GM12875 (cell line): ENCODE measurements around the gene LGR5.

Experiments
- H3K4me3 ChIP-seq: one replicate; pipeline ENCODE4 v1.5.1; 2011; ENCODE audit warnings: low read depth, low read length, control low read depth
- TF ChIP-seq, protein P1 (sequence below): IDR thresholded peaks from 2 replicates; pipeline ENCODE4 v1.5.1; 2011; ENCODE audit warnings: low read depth, mild to moderate bottlenecking, control low read depth, inconsistent platforms, low read length, moderate library complexity, borderline replicate concordance; ENCODE audit not compliant: insufficient read depth

LGR5 gene

GRCh38 chr12:71420775-71421406 is 18.7 kb upstream of the LGR5 start:
- TF ChIP-seq, protein P1, sequence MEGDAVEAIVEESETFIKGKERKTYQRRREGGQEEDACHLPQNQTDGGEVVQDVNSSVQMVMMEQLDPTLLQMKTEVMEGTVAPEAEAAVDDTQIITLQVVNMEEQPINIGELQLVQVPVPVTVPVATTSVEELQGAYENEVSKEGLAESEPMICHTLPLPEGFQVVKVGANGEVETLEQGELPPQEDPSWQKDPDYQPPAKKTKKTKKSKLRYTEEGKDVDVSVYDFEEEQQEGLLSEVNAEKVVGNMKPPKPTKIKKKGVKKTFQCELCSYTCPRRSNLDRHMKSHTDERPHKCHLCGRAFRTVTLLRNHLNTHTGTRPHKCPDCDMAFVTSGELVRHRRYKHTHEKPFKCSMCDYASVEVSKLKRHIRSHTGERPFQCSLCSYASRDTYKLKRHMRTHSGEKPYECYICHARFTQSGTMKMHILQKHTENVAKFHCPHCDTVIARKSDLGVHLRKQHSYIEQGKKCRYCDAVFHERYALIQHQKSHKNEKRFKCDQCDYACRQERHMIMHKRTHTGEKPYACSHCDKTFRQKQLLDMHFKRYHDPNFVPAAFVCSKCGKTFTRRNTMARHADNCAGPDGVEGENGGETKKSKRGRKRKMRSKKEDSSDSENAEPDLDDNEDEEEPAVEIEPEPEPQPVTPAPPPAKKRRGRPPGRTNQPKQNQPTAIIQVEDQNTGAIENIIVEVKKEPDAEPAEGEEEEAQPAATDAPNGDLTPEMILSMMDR: no peak

DNA sequence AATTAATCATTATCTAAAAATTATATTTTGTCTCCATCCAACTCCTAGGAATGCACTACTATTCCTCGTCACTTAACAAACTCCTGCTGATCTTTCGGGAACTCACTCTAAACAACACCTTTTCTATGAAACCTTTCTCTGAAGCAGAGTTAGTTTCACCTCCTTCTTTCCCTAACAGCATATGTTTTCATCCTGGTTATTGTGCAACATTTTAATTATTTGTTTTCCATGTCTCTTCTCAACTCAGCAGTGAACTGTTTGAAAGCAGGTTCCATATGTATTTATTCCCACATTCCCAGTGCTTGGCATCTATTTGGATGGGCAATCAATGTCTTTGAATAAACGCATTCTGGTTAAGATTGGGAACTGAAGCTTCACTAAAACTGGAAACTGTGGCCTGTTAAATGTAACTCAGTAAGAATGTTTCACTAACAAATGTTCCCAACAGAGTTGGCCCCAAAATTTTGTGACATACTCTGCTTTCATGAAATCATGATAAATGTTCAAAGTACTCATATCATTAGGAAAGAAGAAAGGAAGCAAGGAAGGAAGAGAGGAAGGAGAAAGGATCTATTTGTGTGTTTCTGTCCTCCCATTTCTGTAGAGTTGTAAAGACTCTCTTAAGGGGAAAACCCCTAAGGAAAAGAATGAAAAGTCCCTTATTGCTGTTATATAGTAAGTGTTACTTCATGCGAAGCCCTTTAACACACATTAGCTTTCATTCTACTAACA is 13.9 kb upstream of the LGR5 start:
- no peak overlapping the region for H3K4me3 ChIP-seq
- TF ChIP-seq, protein P1: no peak

More at GRCh38 chr12:71420775-71421406, 18.7 kb upstream of the LGR5 start:
- no peak overlapping the region for H3K4me3 ChIP-seq

DNA sequence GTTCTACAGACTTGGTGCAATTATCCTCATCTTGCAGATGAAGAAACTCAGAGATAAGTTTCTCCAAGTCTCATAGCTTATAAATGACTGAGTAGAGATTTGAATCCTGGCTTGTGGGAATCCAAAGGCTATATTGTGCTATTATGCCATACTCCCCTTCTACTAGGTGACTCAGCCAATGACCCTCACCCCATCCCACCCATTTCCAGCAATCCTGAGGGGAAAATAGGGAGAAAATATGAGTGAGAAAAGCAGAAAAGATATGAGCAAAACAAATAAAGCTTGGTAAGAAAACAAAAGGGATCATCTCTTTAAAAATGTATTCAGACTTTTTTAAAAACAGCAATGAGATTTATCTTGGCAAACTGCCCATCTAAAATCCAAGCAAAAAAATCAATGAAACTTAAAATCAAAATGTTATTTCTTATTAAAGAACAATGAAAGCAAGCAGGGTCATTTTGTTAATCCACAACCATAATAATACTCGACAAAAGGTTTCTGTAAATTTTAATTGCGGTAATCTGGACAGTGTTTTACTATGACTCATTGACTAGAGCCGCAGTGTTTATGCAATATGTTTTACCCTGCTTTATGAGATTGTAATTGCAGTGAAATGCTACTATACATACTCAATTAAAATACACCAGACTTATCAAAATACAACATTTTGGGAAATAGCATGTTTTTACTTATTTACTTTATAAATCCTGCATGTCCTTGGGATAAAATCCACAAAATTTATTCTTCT is 13.1 kb upstream of the LGR5 start:
- H3K4me3 ChIP-seq: no peak overlapping the region
- TF ChIP-seq, protein P1: no peak

DNA sequence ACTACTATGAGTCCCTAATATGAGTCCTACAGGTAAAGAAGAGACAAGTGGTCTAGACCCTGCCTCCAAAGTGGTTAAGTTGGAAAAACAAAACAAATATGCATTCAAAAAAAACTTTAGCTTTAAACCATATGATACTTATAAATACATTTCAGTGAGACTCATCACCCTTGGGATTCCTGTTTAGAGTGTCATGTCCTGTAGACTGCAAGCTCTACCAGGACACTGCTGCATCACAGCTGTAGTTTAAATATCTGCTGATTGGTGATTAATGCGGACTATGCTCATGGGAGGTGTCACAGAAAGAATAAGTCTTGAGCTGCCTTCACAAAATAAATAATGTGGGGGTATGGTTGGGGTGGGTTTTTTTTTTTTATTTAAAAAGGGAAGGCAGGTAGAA is 8.8 kb upstream of the LGR5 start:
- TF ChIP-seq, protein P1: no peak
- no peak overlapping the region for H3K4me3 ChIP-seq

GRCh38 chr12:71431991-71432390 is 7.6 kb upstream of the LGR5 start:
- TF ChIP-seq, protein P1: no peak
- no peak overlapping the region for H3K4me3 ChIP-seq

DNA sequence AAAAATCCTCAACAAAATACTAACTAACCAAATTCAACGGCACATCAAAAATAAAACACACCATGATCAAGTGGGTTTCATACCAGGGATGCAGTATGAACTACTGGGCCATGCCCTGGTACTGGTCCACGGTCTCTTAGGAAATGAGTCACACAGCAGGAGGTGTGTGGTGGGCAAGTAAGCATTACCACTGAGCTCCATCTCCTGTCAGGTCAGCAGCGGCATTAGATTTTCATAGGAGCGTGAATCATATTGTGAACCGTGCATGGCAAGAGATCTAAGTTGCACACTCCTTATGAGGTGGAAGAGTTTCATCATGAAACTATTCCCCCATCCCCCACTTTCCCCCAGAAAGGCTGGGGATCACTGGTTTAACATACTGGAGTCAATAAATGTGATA is 6.7 kb upstream of the LGR5 start:
- TF ChIP-seq, protein P1: no peak
- H3K4me3 ChIP-seq: no peak overlapping the region
